Neural cell (in vitro differentiated cells): Measurements from ENCODE around the gene SRGAP3.

ENCODE experiments used
- EP300 ChIP-seq: fragments of 450-650 bp; conservative IDR thresholded peaks from 2 replicates; pipeline ENCODE4 v1.6.1; 2014; ENCODE audit warnings: antibody characterized with exemption, mild to moderate bottlenecking, moderate library complexity; ENCODE audit not compliant: poor library complexity, severe bottlenecking
- EZH2 ChIP-seq: fragments of 200-600, 300-800 bp; shearing (Covaris generic), sonication (generic); IDR thresholded peaks from 2 replicates; pipeline ENCODE4 v1.6.1; 2014; ENCODE audit warnings: antibody characterized with exemption, low read length, borderline replicate concordance, mild to moderate bottlenecking; ENCODE audit not compliant: insufficient read depth, poor library complexity, severe bottlenecking
- POLR2AphosphoS5 ChIP-seq: IDR thresholded peaks from 2 replicates; pipeline ENCODE4 v1.6.1; 2012
- TF ChIP-seq, protein P1 (sequence below): fragments of 450-650 bp; IDR thresholded peaks from 2 replicates; pipeline ENCODE4 v1.5.1; 2014; ENCODE audit warnings: antibody characterized with exemption, mild to moderate bottlenecking, moderate library complexity; ENCODE audit not compliant: poor library complexity, severe bottlenecking
- TF ChIP-seq, protein P2 (sequence below): IDR thresholded peaks from 2 replicates; pipeline ENCODE4 v1.6.1; 2012; ENCODE audit warnings: borderline replicate concordance

DNA sequence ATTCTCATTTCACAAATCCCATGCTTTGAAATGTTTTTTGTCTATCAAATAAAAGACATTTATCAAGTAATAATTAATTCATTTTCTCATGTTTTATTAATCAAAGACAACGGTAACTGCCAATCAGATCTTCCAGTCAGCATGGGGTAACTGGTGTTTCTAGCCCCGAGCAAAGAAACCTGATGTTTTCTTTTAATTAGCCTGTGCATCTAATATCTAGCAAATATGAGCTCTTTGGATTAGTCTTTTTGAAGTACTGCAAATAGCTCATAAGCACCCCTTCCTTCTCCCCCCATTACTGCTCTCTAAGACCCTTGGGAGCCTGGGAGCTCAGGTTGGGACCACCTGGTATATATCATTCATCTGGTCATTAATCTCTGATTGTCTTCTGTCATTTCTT is 43.1 kb upstream of the SRGAP3 start:
- TF ChIP-seq POLR2AphosphoS5 (no peak), EZH2 (no peak), EP300 (no peak)
- TF ChIP-seq, protein P1, sequence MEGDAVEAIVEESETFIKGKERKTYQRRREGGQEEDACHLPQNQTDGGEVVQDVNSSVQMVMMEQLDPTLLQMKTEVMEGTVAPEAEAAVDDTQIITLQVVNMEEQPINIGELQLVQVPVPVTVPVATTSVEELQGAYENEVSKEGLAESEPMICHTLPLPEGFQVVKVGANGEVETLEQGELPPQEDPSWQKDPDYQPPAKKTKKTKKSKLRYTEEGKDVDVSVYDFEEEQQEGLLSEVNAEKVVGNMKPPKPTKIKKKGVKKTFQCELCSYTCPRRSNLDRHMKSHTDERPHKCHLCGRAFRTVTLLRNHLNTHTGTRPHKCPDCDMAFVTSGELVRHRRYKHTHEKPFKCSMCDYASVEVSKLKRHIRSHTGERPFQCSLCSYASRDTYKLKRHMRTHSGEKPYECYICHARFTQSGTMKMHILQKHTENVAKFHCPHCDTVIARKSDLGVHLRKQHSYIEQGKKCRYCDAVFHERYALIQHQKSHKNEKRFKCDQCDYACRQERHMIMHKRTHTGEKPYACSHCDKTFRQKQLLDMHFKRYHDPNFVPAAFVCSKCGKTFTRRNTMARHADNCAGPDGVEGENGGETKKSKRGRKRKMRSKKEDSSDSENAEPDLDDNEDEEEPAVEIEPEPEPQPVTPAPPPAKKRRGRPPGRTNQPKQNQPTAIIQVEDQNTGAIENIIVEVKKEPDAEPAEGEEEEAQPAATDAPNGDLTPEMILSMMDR, result no peak
- TF ChIP-seq, protein P2, sequence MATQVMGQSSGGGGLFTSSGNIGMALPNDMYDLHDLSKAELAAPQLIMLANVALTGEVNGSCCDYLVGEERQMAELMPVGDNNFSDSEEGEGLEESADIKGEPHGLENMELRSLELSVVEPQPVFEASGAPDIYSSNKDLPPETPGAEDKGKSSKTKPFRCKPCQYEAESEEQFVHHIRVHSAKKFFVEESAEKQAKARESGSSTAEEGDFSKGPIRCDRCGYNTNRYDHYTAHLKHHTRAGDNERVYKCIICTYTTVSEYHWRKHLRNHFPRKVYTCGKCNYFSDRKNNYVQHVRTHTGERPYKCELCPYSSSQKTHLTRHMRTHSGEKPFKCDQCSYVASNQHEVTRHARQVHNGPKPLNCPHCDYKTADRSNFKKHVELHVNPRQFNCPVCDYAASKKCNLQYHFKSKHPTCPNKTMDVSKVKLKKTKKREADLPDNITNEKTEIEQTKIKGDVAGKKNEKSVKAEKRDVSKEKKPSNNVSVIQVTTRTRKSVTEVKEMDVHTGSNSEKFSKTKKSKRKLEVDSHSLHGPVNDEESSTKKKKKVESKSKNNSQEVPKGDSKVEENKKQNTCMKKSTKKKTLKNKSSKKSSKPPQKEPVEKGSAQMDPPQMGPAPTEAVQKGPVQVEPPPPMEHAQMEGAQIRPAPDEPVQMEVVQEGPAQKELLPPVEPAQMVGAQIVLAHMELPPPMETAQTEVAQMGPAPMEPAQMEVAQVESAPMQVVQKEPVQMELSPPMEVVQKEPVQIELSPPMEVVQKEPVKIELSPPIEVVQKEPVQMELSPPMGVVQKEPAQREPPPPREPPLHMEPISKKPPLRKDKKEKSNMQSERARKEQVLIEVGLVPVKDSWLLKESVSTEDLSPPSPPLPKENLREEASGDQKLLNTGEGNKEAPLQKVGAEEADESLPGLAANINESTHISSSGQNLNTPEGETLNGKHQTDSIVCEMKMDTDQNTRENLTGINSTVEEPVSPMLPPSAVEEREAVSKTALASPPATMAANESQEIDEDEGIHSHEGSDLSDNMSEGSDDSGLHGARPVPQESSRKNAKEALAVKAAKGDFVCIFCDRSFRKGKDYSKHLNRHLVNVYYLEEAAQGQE, result no peak
